ENCODE measurements around the gene CCDC38.
"Not testable (repeated sequence)": the region's sequence is repeated elsewhere in the genome, so short reads cannot be mapped to it uniquely, and the experiment has no call there.

CCDC38 gene

GRCh38 chr12:95942524-95943329 lies at the start of gene CCDC38:
TSS of gene CCDC38 (minus strand) at chr12:95942614. CDS start at chr12:95936509, 6,105 bp downstream.
- peak; percentile 85 for DNase-seq (ENCODE audit: low spot score)

GRCh38 chr12:95990136-95990535 lies 47.7 kb upstream of the CCDC38 start:
- DNase-seq (ENCODE audit: low spot score): no peak

GRCh38 chr12:95989504-95990123 lies 47.2 kb upstream of the CCDC38 start:
- no peak for DNase-seq (ENCODE audit: low spot score)

- no peak for DNase-seq (ENCODE audit: low spot score)
Observed at GRCh38 chr12:95988506-95989275, 46.3 kb upstream of the CCDC38 start.

GRCh38 chr12:95986635-95987570 lies 44.5 kb upstream of the CCDC38 start:
- no peak for DNase-seq (ENCODE audit: low spot score)

GRCh38 chr12:95984682-95985081 lies 42.3 kb upstream of the CCDC38 start:
- no peak for DNase-seq (ENCODE audit: low spot score)

GRCh38 chr12:95982602-95983001 lies 40.2 kb upstream of the CCDC38 start:
- no peak for DNase-seq (ENCODE audit: low spot score)

- no peak for DNase-seq (ENCODE audit: low spot score)
Observed at GRCh38 chr12:95980437-95980836, 38.0 kb upstream of the CCDC38 start.

GRCh38 chr12:95978774-95979173 lies 36.4 kb upstream of the CCDC38 start:
- no peak for DNase-seq (ENCODE audit: low spot score)

GRCh38 chr12:95978351-95978750 lies 35.9 kb upstream of the CCDC38 start:
- no peak for DNase-seq (ENCODE audit: low spot score)

- DNase-seq (ENCODE audit: low spot score): no peak
Observed at GRCh38 chr12:95977764-95978305, 35.4 kb upstream of the CCDC38 start.

GRCh38 chr12:95976416-95976832 lies 34.0 kb upstream of the CCDC38 start:
- DNase-seq (ENCODE audit: low spot score): no peak

GRCh38 chr12:95975491-95975890 lies 33.1 kb upstream of the CCDC38 start:
- no peak for DNase-seq (ENCODE audit: low spot score)

- no peak for DNase-seq (ENCODE audit: low spot score)
Observed at GRCh38 chr12:95974358-95974757, 31.9 kb upstream of the CCDC38 start.

- DNase-seq (ENCODE audit: low spot score): no peak
Observed at GRCh38 chr12:95972832-95973456, 30.5 kb upstream of the CCDC38 start.

GRCh38 chr12:95970905-95971304 lies 28.5 kb upstream of the CCDC38 start:
- DNase-seq (ENCODE audit: low spot score): no peak

- DNase-seq (ENCODE audit: low spot score): not testable (repeated sequence)
Observed at GRCh38 chr12:95969116-95969515, 26.7 kb upstream of the CCDC38 start.

GRCh38 chr12:95967301-95967700 lies 24.9 kb upstream of the CCDC38 start:
- no peak for DNase-seq (ENCODE audit: low spot score)

GRCh38 chr12:95966287-95966870 lies 24.0 kb upstream of the CCDC38 start:
- DNase-seq (ENCODE audit: low spot score): no peak

GRCh38 chr12:95963096-95963495 lies 20.7 kb upstream of the CCDC38 start:
- DNase-seq (ENCODE audit: low spot score): no peak

Measured in Ammon's horn (tissue), 1 donor.